GM18868 (cell line): ENCODE data around the gene ASIC2.

Experiments
- ATAC-seq: cut with Tn5 transposase; IDR thresholded peaks from one replicate; pipeline ENCODE4 v1.9.1; 2021; ENCODE audit warnings: mild to moderate bottlenecking, moderate library complexity; ENCODE audit not compliant: unreplicated experiment

The ASIC2 gene

GRCh38 chr17:33164169-33164881, 128.8 kb downstream of the ASIC2 start:
- no peak for ATAC-seq

- no peak for ATAC-seq
These were observed 129.4 kb downstream of the ASIC2 start for GRCh38 chr17:33163533-33164168.

- no peak for ATAC-seq
These were observed 138.1 kb downstream of the ASIC2 start for GRCh38 chr17:33154869-33155455.

GRCh38 chr17:33152783-33153182, 140.3 kb downstream of the ASIC2 start:
- ATAC-seq: no peak

- no peak for ATAC-seq
These were observed 141.5 kb downstream of the ASIC2 start for GRCh38 chr17:33151565-33151964.

- no peak for ATAC-seq
These were observed 147.2 kb downstream of the ASIC2 start for GRCh38 chr17:33145941-33146340.

GRCh38 chr17:33144837-33145236, 148.3 kb downstream of the ASIC2 start:
- ATAC-seq: no peak

- no peak for ATAC-seq
These were observed 150.3 kb downstream of the ASIC2 start for GRCh38 chr17:33142705-33143299.

GRCh38 chr17:33140413-33141099, 152.5 kb downstream of the ASIC2 start:
- ATAC-seq: no peak

GRCh38 chr17:33138627-33139026, 154.5 kb downstream of the ASIC2 start:
- no peak for ATAC-seq

- ATAC-seq: no peak
These were observed 155.7 kb downstream of the ASIC2 start for GRCh38 chr17:33137426-33137825.

- no peak for ATAC-seq
These were observed 157.4 kb downstream of the ASIC2 start for GRCh38 chr17:33135691-33136090.

GRCh38 chr17:33131620-33132019, 161.5 kb downstream of the ASIC2 start:
- no peak for ATAC-seq

- no peak for ATAC-seq
These were observed 165.4 kb downstream of the ASIC2 start for GRCh38 chr17:33127706-33128105.

- no peak for ATAC-seq
These were observed 167.0 kb downstream of the ASIC2 start for GRCh38 chr17:33126086-33126485.

GRCh38 chr17:33125552-33125950, 167.5 kb downstream of the ASIC2 start:
- ATAC-seq: no peak

GRCh38 chr17:33124871-33125551, 168.1 kb downstream of the ASIC2 start:
- no peak for ATAC-seq

- ATAC-seq: no peak
These were observed 168.9 kb downstream of the ASIC2 start for GRCh38 chr17:33124185-33124584.

- ATAC-seq: no peak
These were observed 171.3 kb downstream of the ASIC2 start for GRCh38 chr17:33121756-33122155.

GRCh38 chr17:33121272-33121671, 171.8 kb downstream of the ASIC2 start:
- ATAC-seq: no peak

GRCh38 chr17:33120103-33120502, 173.0 kb downstream of the ASIC2 start:
- no peak for ATAC-seq
